ENCODE results near the gene AGTRAP. TPM values are rescaled to one million over a fixed set of nuclear protein-coding genes. Genes with fewer than 3 reads are reported as not detected.

Gene AGTRAP
- total RNA-seq, 1 donor from 2014 or later, result 24.0 TPM

Other genes with a start within 250 kb of the AGTRAP start
- gene FBXO2, start 81.7 kb upstream of the AGTRAP start, total RNA-seq, result 1.5 TPM
- 5.8 TPM for gene FBXO44, start 81.3 kb upstream of the AGTRAP start, total RNA-seq
- 4.4 TPM for gene FBXO6, start 71.9 kb upstream of the AGTRAP start, total RNA-seq
- gene MAD2L2, start 55.0 kb upstream of the AGTRAP start, total RNA-seq, result 33.5 TPM
- gene DRAXIN, start 44.4 kb upstream of the AGTRAP start, total RNA-seq, result 0.31 TPM
- 1.3 TPM for gene C1orf167, start 26.1 kb downstream of the AGTRAP start, total RNA-seq
- gene MTHFR, start 69.8 kb downstream of the AGTRAP start, total RNA-seq, result 54.4 TPM
- 16.3 TPM for gene CLCN6, start 70.1 kb downstream of the AGTRAP start, total RNA-seq
- 0.51 TPM for gene NPPA, start 111.6 kb downstream of the AGTRAP start, total RNA-seq
- gene NPPB, start 122.8 kb downstream of the AGTRAP start, total RNA-seq, result not detected
- 51.3 TPM for gene KIAA2013, start 190.3 kb downstream of the AGTRAP start, total RNA-seq
- 199 TPM for gene PLOD1, start 198.6 kb downstream of the AGTRAP start, total RNA-seq
- 93.0 TPM for gene MFN2, start 244.3 kb downstream of the AGTRAP start, total RNA-seq